HL-60 (cell line): ENCODE measurements around the gene IAH1.

Source experiments
- DNase-seq, 2 experiments: peaks; one replicate each; pipeline ENCODE4 v3.0.0-alpha.2; 2010 to 2020; ENCODE audit warnings: low read depth in 1 of 2, low spot score in 1 of 2
- H3K27ac ChIP-seq: fragments of 250-450 bp; sonication (Bioruptor Pico); replicated peaks from 2 replicates; pipeline ENCODE4 v1.5.1; 2020; ENCODE audit warnings: mild to moderate bottlenecking, moderate library complexity
- H3K27me3 ChIP-seq: fragments of 250-450 bp; sonication (Bioruptor Pico); 2 replicates; pipeline ENCODE4 v1.5.1; 2021; ENCODE audit warnings: mild to moderate bottlenecking, moderate library complexity; ENCODE audit not compliant: insufficient read depth, poor library complexity, severe bottlenecking
- H3K4me3 ChIP-seq: replicated peaks from 2 replicates; pipeline ENCODE4 v1.5.1; 2011; ENCODE audit warnings: mild to moderate bottlenecking, control low read depth, low read length; ENCODE audit not compliant: insufficient read depth
- GABPA ChIP-seq: IDR thresholded peaks from 2 replicates; pipeline ENCODE4 v1.6.1; 2012; ENCODE audit warnings: low read depth
- POLR2AphosphoS5 ChIP-seq: IDR thresholded peaks from 2 replicates; pipeline ENCODE4 v1.6.1; 2012; ENCODE audit warnings: low read depth
- SPI1 ChIP-seq: IDR thresholded peaks from 2 replicates; pipeline ENCODE4 v1.6.1; 2012; ENCODE audit warnings: low read depth, mild to moderate bottlenecking, borderline replicate concordance
- long read RNA-seq: library from polyadenylated mRNA; unstranded; transcript quantifications from one replicate; pipeline ENCODE4 v2.0.0, GENCODE V29; 2020
- TF ChIP-seq, protein P1 (sequence below): IDR thresholded peaks from one replicate; pipeline ENCODE4 v1.5.1; 2011; ENCODE audit warnings: low read length, control low read depth, inconsistent platforms; ENCODE audit not compliant: insufficient read depth
- TF ChIP-seq, protein P2 (sequence below): IDR thresholded peaks from 2 replicates; pipeline ENCODE4 v1.6.1; 2012; ENCODE audit warnings: low read depth; ENCODE audit not compliant: insufficient replicate concordance

IAH1 gene, protein sequence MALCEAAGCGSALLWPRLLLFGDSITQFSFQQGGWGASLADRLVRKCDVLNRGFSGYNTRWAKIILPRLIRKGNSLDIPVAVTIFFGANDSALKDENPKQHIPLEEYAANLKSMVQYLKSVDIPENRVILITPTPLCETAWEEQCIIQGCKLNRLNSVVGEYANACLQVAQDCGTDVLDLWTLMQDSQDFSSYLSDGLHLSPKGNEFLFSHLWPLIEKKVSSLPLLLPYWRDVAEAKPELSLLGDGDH
- long read RNA-seq, transcript IAH1-215 (6 exons, 1,266 nt): major isoform, 22 of 32 reads
- long read RNA-seq, transcript IAH1-202 (5 exons, 2,137 nt): minor isoform, 7 of 32 reads
- long read RNA-seq, partial matches to known transcripts: 0 of 32 reads
- long read RNA-seq, other reads (novel, unspliced or antisense): 2 of 32 reads

- Histone ChIP-seq H3K4me3 (peak within 1 kb of the TSS; percentile 68), H3K27me3 (no peaks in the 10 kb centered on the region), H3K27ac (peak within 1 kb of the TSS; percentile 75)
- no peak for TF ChIP-seq POLR2AphosphoS5
- no peak for TF ChIP-seq GABPA
- TF ChIP-seq, protein P1, sequence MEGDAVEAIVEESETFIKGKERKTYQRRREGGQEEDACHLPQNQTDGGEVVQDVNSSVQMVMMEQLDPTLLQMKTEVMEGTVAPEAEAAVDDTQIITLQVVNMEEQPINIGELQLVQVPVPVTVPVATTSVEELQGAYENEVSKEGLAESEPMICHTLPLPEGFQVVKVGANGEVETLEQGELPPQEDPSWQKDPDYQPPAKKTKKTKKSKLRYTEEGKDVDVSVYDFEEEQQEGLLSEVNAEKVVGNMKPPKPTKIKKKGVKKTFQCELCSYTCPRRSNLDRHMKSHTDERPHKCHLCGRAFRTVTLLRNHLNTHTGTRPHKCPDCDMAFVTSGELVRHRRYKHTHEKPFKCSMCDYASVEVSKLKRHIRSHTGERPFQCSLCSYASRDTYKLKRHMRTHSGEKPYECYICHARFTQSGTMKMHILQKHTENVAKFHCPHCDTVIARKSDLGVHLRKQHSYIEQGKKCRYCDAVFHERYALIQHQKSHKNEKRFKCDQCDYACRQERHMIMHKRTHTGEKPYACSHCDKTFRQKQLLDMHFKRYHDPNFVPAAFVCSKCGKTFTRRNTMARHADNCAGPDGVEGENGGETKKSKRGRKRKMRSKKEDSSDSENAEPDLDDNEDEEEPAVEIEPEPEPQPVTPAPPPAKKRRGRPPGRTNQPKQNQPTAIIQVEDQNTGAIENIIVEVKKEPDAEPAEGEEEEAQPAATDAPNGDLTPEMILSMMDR: no peak
- peak; percentile 36 to 39 for DNase-seq
Observed at GRCh38 chr2:9474361-9475057, at the start of gene IAH1. Gene IAH1, plus strand, starts transcription at chr2:9474551. Its CDS starts 16 bp downstream, at chr2:9474567.

GRCh38 chr2:9428965-9429577 lies 45.3 kb upstream of the IAH1 start:
- Histone ChIP-seq H3K27me3 (no peaks in the 10 kb centered on the region), H3K27ac (no peak overlapping the region), H3K4me3 (no peak overlapping the region)
- TF ChIP-seq GABPA (no peak), POLR2AphosphoS5 (no peak), SPI1 (no peak)
- TF ChIP-seq, protein P2, sequence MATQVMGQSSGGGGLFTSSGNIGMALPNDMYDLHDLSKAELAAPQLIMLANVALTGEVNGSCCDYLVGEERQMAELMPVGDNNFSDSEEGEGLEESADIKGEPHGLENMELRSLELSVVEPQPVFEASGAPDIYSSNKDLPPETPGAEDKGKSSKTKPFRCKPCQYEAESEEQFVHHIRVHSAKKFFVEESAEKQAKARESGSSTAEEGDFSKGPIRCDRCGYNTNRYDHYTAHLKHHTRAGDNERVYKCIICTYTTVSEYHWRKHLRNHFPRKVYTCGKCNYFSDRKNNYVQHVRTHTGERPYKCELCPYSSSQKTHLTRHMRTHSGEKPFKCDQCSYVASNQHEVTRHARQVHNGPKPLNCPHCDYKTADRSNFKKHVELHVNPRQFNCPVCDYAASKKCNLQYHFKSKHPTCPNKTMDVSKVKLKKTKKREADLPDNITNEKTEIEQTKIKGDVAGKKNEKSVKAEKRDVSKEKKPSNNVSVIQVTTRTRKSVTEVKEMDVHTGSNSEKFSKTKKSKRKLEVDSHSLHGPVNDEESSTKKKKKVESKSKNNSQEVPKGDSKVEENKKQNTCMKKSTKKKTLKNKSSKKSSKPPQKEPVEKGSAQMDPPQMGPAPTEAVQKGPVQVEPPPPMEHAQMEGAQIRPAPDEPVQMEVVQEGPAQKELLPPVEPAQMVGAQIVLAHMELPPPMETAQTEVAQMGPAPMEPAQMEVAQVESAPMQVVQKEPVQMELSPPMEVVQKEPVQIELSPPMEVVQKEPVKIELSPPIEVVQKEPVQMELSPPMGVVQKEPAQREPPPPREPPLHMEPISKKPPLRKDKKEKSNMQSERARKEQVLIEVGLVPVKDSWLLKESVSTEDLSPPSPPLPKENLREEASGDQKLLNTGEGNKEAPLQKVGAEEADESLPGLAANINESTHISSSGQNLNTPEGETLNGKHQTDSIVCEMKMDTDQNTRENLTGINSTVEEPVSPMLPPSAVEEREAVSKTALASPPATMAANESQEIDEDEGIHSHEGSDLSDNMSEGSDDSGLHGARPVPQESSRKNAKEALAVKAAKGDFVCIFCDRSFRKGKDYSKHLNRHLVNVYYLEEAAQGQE: no peak
- TF ChIP-seq, protein P1: no peak
- no peak for DNase-seq

- TF ChIP-seq POLR2AphosphoS5 (no peak), GABPA (no peak), SPI1 (no peak)
- TF ChIP-seq, protein P1: no peak
- TF ChIP-seq, protein P2: no peak
- no peak overlapping the region for H3K4me3 ChIP-seq
- H3K27me3 ChIP-seq: no peaks in the 10 kb centered on the region
- no peak for DNase-seq
- no peak overlapping the region for H3K27ac ChIP-seq
Observed at GRCh38 chr2:9430316-9431293, 43.7 kb upstream of the IAH1 start.
